H9 (cell line): ENCODE results near the gene NBPF4. TPM values are rescaled to one million over a fixed set of nuclear protein-coding genes. Genes with fewer than 3 reads are reported as not detected.
"Not testable (repeated sequence)": the region's sequence is repeated elsewhere in the genome, so short reads cannot be mapped to it uniquely, and the experiment has no call there.

Experiments used
- DNase-seq: peaks from one replicate; pipeline ENCODE4 v3.0.0-alpha.2; 2017
- H2AFZ ChIP-seq: one replicate; pipeline ENCODE4 v1.6.1; 2013; ENCODE audit warnings: mild to moderate bottlenecking, low read length, control low read depth, moderate library complexity
- H2AK5ac ChIP-seq: 2 replicates; pipeline ENCODE4 v1.6.1; 2013; ENCODE audit warnings: low read length, control low read depth, mixed read lengths; ENCODE audit not compliant: insufficient read length
- H2BK120ac ChIP-seq: one replicate; pipeline ENCODE4 v1.6.1; 2013; ENCODE audit warnings: low read depth, mild to moderate bottlenecking, low read length, control low read depth, inconsistent platforms; ENCODE audit not compliant: poor library complexity, severe bottlenecking
- H2BK12ac ChIP-seq: 2 replicates; pipeline ENCODE4 v1.6.1; 2013; ENCODE audit warnings: low read length, control low read depth, mixed read lengths, low read depth; ENCODE audit not compliant: insufficient read length
- H2BK15ac ChIP-seq: 2 replicates; pipeline ENCODE4 v1.6.1; 2013; ENCODE audit warnings: low read depth, low read length, control low read depth
- H2BK20ac ChIP-seq: one replicate; pipeline ENCODE4 v1.6.1; 2013; ENCODE audit warnings: low read depth, mild to moderate bottlenecking, low read length, control low read depth, inconsistent platforms; ENCODE audit not compliant: poor library complexity, severe bottlenecking
- H2BK5ac ChIP-seq: 2 replicates; pipeline ENCODE4 v1.6.1; 2013; ENCODE audit warnings: low read length, control low read depth, mixed read lengths; ENCODE audit not compliant: insufficient read length
- H3K14ac ChIP-seq: 2 replicates; pipeline ENCODE4 v1.6.1; 2013; ENCODE audit warnings: low read length, control low read depth; ENCODE audit not compliant: insufficient read depth
- H3K18ac ChIP-seq: 2 replicates; pipeline ENCODE4 v1.6.1; 2013; ENCODE audit warnings: low read depth, mild to moderate bottlenecking, mixed read lengths, low read length, control low read depth; ENCODE audit not compliant: insufficient read length
- H3K23ac ChIP-seq: 2 replicates; pipeline ENCODE4 v1.6.1; 2013; ENCODE audit warnings: low read length, control low read depth, mixed read lengths, low read depth; ENCODE audit not compliant: insufficient read length
- H3K23me2 ChIP-seq: 2 replicates; pipeline ENCODE4 v1.6.1; 2013; ENCODE audit warnings: low read depth, mild to moderate bottlenecking, mixed read lengths, low read length, control low read depth; ENCODE audit not compliant: insufficient read length, poor library complexity, severe bottlenecking
- H3K27ac ChIP-seq: 2 replicates; pipeline ENCODE4 v1.5.1; 2013; ENCODE audit warnings: low read length, control low read depth, mixed read lengths, low read depth; ENCODE audit not compliant: insufficient read length
- H3K27me3 ChIP-seq: 2 replicates; pipeline ENCODE4 v1.6.1; 2013; ENCODE audit warnings: low read length, control low read depth, inconsistent platforms; ENCODE audit not compliant: insufficient read depth
- H3K4ac ChIP-seq: 2 replicates; pipeline ENCODE4 v1.6.1; 2013; ENCODE audit warnings: low read depth, mild to moderate bottlenecking, control low read depth, inconsistent platforms, low read length, moderate library complexity
- H3K4me1 ChIP-seq: 2 replicates; pipeline ENCODE4 v1.6.1; 2013; ENCODE audit warnings: low read length, control low read depth, inconsistent platforms; ENCODE audit not compliant: insufficient read depth
- H3K4me2 ChIP-seq: 2 replicates; pipeline ENCODE4 v1.6.1; 2013; ENCODE audit warnings: low read length, control low read depth, mixed read lengths; ENCODE audit not compliant: insufficient read length, insufficient read depth
- H3K56ac ChIP-seq: 2 replicates; pipeline ENCODE4 v1.6.1; 2013; ENCODE audit warnings: low read depth, mild to moderate bottlenecking, mixed read lengths, low read length, control low read depth; ENCODE audit not compliant: insufficient read length
- H3K79me1 ChIP-seq: 2 replicates; pipeline ENCODE4 v1.6.1; 2013; ENCODE audit warnings: low read depth, mild to moderate bottlenecking, moderate library complexity, low read length, control low read depth, inconsistent platforms; ENCODE audit not compliant: insufficient read depth, poor library complexity, severe bottlenecking
- H3K79me2 ChIP-seq: 2 replicates; pipeline ENCODE4 v1.6.1; 2013; ENCODE audit warnings: low read length, control low read depth, inconsistent platforms; ENCODE audit not compliant: insufficient read depth
- H3K9ac ChIP-seq: 2 replicates; pipeline ENCODE4 v1.6.1; 2013; ENCODE audit warnings: low read length, control low read depth, mixed read lengths; ENCODE audit not compliant: insufficient read length; ENCODE audit errors: extremely low read depth
- H3K9me3 ChIP-seq: one replicate; pipeline ENCODE4 v1.6.1; 2013; ENCODE audit warnings: low read depth, low read length, inconsistent platforms; ENCODE audit not compliant: control insufficient read depth
- H3T11ph ChIP-seq: one replicate; pipeline ENCODE4 v1.6.1; 2013; ENCODE audit warnings: mild to moderate bottlenecking, low read length, control low read depth, inconsistent platforms
- H4K20me1 ChIP-seq: one replicate; pipeline ENCODE4 v1.6.1; 2013; ENCODE audit not compliant: control insufficient read depth, insufficient read length, insufficient read depth
- H4K5ac ChIP-seq: 2 replicates; pipeline ENCODE4 v1.6.1; 2013; ENCODE audit warnings: low read depth, mild to moderate bottlenecking, mixed read lengths, low read length, control low read depth; ENCODE audit not compliant: insufficient read length
- H4K8ac ChIP-seq: replicated peaks from 2 replicates; pipeline ENCODE4 v1.6.1; 2013; ENCODE audit warnings: low read length, control low read depth, mixed read lengths, low read depth; ENCODE audit not compliant: insufficient read length
- H4K91ac ChIP-seq: 2 replicates; pipeline ENCODE4 v1.6.1; 2013; ENCODE audit warnings: low read depth, mild to moderate bottlenecking, moderate library complexity, mixed read lengths, low read length, control low read depth; ENCODE audit not compliant: insufficient read length
- H3K27ac Mint-ChIP-seq, 3 experiments: 2 replicates in 2 of 3; 3 replicates in 1 of 3; pipeline ENCODE4 v1.8.0; 2020 to 2021; ENCODE audit warnings: mixed read lengths in 3 of 3, mild to moderate bottlenecking in 1 of 3, moderate library complexity in 1 of 3
- H3K27me3 Mint-ChIP-seq: 2 replicates; pipeline ENCODE4 v1.8.0; 2021; ENCODE audit warnings: low read depth, mild to moderate bottlenecking, moderate library complexity, mixed read lengths
- H3K36me3 Mint-ChIP-seq, 3 experiments: 2 replicates in 2 of 3; 3 replicates in 1 of 3; pipeline ENCODE4 v1.8.0; 2020 to 2021; ENCODE audit warnings: low read depth in 3 of 3, mixed read lengths in 3 of 3; ENCODE audit not compliant: insufficient read depth in 1 of 3
- H3K4me1 Mint-ChIP-seq, 2 experiments: 2 replicates each; pipeline ENCODE4 v1.8.0; 2020; ENCODE audit warnings: mixed read lengths in 2 of 2
- H3K4me3 Mint-ChIP-seq, 2 experiments: 2 replicates in 1 of 2; 3 replicates in 1 of 2; pipeline ENCODE4 v1.8.0; 2020 to 2021; ENCODE audit warnings: mild to moderate bottlenecking in 2 of 2, mixed read lengths in 2 of 2, moderate library complexity in 1 of 2
- H3K9me3 Mint-ChIP-seq, 2 experiments: 2 replicates in 1 of 2; 3 replicates in 1 of 2; pipeline ENCODE4 v1.8.0; 2020; ENCODE audit warnings: mild to moderate bottlenecking in 2 of 2, mixed read lengths in 2 of 2, moderate library complexity in 1 of 2
- WGBS: extraction: QIAGEN DNeasy Blood & Tissue Kit; methylation state at CpG from one replicate; pipeline ENCODE4 v1.1.7; 2013; ENCODE audit warnings: missing lambda C conversion rate, low lambda C conversion rate, mixed read lengths; ENCODE audit not compliant: insufficient read length; ENCODE audit errors: extremely low coverage; 5-methylcytosine and 5-hydroxymethylcytosine counted together
- long read RNA-seq: library from polyadenylated mRNA; unstranded; transcript quantifications from one replicate; pipeline ENCODE4 v2.0.0, GENCODE V29; 2020
- total RNA-seq: library from RNA; stranded (reverse); gene quantifications from 2 replicates; pipeline ENCODE4 v1.2.1, GENCODE V29; 2021

The NBPF4 gene, protein sequence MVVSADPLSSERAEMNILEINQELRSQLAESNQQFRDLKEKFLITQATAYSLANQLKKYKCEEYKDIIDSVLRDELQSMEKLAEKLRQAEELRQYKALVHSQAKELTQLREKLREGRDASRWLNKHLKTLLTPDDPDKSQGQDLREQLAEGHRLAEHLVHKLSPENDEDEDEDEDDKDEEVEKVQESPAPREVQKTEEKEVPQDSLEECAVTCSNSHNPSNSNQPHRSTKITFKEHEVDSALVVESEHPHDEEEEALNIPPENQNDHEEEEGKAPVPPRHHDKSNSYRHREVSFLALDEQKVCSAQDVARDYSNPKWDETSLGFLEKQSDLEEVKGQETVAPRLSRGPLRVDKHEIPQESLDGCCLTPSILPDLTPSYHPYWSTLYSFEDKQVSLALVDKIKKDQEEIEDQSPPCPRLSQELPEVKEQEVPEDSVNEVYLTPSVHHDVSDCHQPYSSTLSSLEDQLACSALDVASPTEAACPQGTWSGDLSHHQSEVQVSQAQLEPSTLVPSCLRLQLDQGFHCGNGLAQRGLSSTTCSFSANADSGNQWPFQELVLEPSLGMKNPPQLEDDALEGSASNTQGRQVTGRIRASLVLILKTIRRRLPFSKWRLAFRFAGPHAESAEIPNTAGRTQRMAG
- not detected in 2 replicates for total RNA-seq
- long read RNA-seq = 0 reads

DNA sequence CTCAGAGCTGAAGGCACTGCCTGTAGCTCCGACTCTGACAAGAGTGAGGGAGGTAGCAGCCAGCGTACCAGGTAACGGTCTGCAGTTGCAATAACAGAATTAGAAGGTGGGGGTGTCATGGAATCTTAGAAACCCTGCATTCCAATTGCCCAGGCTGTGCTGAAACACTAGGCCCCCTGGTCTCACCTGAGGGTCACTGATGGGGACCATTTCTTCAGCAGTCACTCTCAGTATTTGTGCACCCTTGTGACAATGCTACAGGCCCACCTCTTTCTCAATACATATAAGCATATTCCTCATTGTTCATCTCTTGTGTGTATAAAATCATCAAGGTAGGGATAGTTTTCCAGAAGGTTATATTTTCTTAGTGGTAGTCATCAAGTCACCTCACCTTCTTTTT lies at the start of gene NBPF4:
Gene NBPF4, minus strand, starts transcription at position 101 of the 400 bp plus-strand sequence. CDS start 315 bp downstream, outside the sequence.
- not testable (repeated sequence) for H4K8ac ChIP-seq, H3K36me3 Mint-ChIP-seq, H3K14ac ChIP-seq, H2BK15ac ChIP-seq, H2BK12ac ChIP-seq, H4K20me1 ChIP-seq, H3T11ph ChIP-seq, H3K4me2 ChIP-seq, H3K79me1 ChIP-seq, H2BK5ac ChIP-seq, H2BK120ac ChIP-seq, H3K56ac ChIP-seq, H2BK20ac ChIP-seq, H2AFZ ChIP-seq, H3K4me1 Mint-ChIP-seq, H3K9me3 Mint-ChIP-seq, H3K18ac ChIP-seq, H3K27me3 ChIP-seq, H3K23ac ChIP-seq, H3K4ac ChIP-seq, DNase-seq, H2AK5ac ChIP-seq, H3K27ac Mint-ChIP-seq, H3K9me3 ChIP-seq, H3K4me1 ChIP-seq, H3K4me3 Mint-ChIP-seq, H3K27ac ChIP-seq, H3K79me2 ChIP-seq, H4K91ac ChIP-seq, H4K5ac ChIP-seq, H3K9ac ChIP-seq, H3K23me2 ChIP-seq, H3K27me3 Mint-ChIP-seq
- no CpG with 5 or more reads among the region's 3 CpGs for WGBS

- H2BK5ac ChIP-seq, H3K4me3 Mint-ChIP-seq, H4K20me1 ChIP-seq, H3T11ph ChIP-seq, H3K27me3 ChIP-seq, H3K23me2 ChIP-seq, H2BK120ac ChIP-seq, H3K18ac ChIP-seq, H2BK12ac ChIP-seq, H3K27ac Mint-ChIP-seq, H3K4me1 ChIP-seq, H3K9me3 Mint-ChIP-seq, H3K79me1 ChIP-seq, H3K9me3 ChIP-seq, H3K9ac ChIP-seq, H2BK15ac ChIP-seq, H3K36me3 Mint-ChIP-seq, H3K23ac ChIP-seq, H3K27ac ChIP-seq, DNase-seq, H2AK5ac ChIP-seq, H3K27me3 Mint-ChIP-seq, H4K91ac ChIP-seq, H2AFZ ChIP-seq, H4K5ac ChIP-seq, H3K4me2 ChIP-seq, H3K4me1 Mint-ChIP-seq, H2BK20ac ChIP-seq, H3K14ac ChIP-seq, H4K8ac ChIP-seq, H3K4ac ChIP-seq, H3K56ac ChIP-seq, H3K79me2 ChIP-seq: not testable (repeated sequence)
- no CpG with 5 or more reads among the region's 6 CpGs for WGBS
Observed at GRCh38 chr1:108282528-108283257, 38.8 kb upstream of the NBPF4 start.
